Effector CD4-positive, alpha-beta T cell (primary cell): Measurements from ENCODE around the gene SLC26A8.
"Not testable (repeated sequence)": the region's sequence is repeated elsewhere in the genome, so short reads cannot be mapped to it uniquely, and the experiment has no call there.

Source experiments
- DNase-seq: peaks from one replicate; pipeline ENCODE4 v3.0.0-alpha.2; 2020

SLC26A8 gene

GRCh38 chr6:35908753-35909401 lies 115.6 kb downstream of the SLC26A8 start:
- DNase-seq = not testable (repeated sequence)

DNA sequence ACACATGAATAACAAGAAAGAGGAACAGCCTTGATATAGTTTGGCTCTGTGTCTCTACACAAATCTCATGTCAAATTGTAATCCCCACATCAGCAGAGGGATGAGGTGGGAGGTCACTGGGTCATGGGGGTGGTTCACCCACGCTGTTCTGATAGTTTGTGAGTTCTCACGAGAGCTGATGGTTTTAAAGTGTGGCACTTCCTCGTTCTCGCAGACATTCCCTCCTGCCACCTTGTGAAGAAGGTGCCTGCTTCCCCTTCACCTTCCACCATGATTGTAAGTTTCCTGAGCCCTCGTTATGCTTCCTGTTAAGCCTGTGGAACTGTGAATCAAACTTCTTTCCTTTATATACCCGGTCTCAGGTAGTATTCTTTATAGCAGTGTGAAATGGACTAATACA lies 116.7 kb downstream of the SLC26A8 start:
- no peak for DNase-seq

DNA sequence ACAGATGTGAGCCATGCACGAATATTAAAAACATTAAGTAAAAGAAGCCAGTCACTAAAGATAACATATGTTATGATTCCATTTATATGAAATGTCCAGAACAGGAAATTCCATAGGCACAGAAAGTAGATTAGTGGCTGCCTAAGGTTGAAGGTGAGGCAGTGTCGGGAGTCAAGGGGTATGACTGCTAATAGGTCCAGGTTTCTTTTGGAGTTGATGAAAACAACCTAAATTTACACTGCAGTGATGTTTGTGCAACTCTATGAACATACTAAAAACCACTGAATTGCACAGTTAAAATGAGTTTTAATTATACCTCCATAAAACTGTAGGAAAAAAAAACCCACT lies 118.0 kb downstream of the SLC26A8 start:
- no peak for DNase-seq

DNA sequence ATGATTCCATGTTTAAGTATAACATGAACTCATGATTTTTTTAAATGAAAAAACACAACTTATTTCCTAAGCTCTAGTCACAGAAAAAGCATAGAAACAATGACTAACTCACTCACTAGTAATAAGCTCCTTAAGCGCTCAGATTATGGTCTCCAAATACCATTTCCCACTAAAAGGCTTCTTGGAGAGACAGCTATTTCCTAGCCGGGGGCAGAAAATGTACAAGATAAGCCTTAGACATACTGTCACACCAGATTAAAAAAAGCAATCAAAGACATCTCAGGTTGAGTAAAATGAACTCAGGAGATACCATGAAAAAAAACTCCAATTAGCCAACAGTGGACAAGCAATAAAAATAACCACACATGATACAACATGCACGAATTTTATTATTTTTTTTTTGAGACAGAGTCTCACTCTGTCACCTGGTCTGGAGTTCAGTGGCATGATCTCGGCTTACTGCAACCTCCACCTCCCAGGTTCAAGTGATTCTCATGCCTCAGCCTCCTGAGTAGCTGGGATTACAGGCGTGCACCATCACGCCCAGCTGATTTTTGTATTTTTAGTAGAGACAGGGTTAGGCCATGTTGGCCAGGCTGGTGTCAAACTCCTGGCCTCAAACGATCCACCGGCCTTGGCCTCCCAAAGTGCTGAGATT lies 118.5 kb downstream of the SLC26A8 start:
- no peak for DNase-seq

DNA sequence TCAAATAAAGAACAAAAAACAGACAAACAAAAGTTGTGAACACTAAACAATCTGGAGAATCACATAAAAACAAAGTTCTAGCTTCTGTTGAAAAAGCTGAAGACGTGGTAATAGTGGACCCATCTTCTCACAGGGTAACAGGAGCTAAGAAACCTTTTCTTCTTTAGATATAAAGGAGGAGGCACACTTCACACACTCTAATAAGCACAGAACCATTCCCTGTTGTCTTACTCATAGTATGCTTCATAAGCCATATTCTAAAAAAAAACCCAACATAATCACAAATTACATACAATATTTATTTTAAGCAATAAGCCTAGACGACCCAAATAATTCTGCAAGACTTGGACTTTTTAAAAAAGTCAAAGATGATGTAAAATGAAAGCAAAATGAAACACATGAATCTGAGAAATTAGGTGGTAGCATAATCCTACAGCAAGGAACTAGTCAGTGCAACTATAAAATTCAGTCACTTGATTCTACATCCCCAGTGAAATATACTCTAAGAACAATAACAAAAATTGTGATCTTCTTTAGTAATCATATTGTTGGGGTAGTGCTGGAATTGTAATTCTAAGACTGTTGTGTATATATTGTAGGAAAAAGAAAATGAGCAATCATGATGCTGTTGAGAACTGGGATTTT lies 119.2 kb downstream of the SLC26A8 start:
- DNase-seq = no peak

DNA sequence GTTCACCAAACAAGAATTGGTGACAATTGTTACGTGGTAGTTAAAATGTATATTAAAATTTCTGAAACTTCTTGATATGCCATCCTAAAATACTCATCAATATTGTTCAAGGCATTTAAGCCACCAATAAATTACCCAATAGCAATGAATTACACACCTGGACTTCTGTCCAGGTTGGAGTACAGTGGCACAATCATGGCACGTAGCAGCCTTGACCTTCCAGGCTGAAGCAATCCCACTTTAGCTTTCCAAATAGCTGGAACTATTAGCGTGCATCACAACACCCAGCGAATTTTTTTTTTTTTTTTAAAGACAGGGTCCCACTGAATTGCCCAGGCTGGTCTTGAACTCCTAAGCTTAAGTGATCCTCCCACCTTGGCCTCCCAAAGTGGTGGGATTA lies 120.8 kb downstream of the SLC26A8 start:
- DNase-seq = no peak

DNA sequence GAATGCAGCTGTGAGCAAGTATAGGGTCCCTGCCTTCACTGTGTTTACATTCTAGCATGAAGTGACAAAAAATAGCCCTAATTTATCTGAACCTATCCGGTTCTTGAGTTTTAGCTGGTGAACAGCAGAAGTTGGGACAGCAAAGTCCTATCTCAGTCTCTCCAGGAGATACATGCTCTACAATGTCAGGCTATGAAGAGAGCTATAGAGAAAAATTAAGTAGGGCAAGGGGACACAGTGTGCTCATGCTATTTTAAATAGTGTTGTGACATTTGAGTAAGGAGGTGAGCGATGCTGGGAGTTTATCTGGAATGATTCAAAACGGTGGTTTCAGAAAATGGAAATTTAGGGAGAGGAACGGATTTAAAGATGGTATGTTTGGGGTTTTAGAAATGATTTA lies 124.0 kb downstream of the SLC26A8 start:
- DNase-seq = no peak

- no peak for DNase-seq
Observed at GRCh38 chr6:35898003-35898402, 126.4 kb downstream of the SLC26A8 start.

DNA sequence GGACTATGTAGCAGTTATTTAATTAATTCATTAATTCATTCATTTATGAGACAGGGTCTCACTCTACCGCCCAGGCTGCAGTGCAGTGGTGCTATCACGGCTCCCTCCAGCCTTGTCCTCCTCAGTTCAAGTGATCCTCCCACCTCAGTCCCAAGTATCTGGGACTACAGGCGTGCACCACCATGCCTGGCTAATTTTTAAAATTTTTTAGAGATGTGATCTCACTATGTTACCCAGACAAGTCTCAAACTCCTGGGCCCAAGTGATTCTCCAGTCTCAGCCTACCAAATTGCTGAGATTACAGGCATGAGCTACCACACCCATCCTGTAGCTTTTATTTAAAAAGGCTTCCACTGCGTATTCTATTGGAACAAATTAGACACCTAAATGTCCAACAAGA lies 127.0 kb downstream of the SLC26A8 start:
- DNase-seq = no peak

DNA sequence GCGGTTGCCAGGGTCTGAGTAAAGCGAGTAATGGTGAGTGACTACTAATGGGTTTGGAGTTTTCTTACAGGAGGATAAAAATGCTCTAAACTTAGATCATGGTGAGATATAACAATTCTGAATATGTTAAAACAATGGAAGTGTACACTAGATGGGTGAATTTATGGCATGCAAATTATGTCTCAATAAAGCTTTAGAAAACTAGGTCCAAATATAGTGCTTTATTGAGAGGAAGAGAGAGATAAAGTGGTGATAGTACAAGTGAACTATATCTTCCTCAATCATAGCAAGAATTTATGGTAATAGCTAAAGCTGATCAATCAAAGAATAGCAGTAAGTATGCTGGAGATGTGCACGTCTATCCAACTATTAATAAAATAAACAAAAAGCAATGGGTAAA lies 127.4 kb downstream of the SLC26A8 start:
- no peak for DNase-seq

- DNase-seq = no peak
Observed at GRCh38 chr6:35896228-35896627, 128.2 kb downstream of the SLC26A8 start.

- no peak for DNase-seq
Observed at GRCh38 chr6:35895560-35895959, 128.9 kb downstream of the SLC26A8 start.

GRCh38 chr6:35894776-35895175 lies 129.7 kb downstream of the SLC26A8 start:
- no peak for DNase-seq
